Measurements from ENCODE around the gene ZNF593.

ZNF593 gene

DNA sequence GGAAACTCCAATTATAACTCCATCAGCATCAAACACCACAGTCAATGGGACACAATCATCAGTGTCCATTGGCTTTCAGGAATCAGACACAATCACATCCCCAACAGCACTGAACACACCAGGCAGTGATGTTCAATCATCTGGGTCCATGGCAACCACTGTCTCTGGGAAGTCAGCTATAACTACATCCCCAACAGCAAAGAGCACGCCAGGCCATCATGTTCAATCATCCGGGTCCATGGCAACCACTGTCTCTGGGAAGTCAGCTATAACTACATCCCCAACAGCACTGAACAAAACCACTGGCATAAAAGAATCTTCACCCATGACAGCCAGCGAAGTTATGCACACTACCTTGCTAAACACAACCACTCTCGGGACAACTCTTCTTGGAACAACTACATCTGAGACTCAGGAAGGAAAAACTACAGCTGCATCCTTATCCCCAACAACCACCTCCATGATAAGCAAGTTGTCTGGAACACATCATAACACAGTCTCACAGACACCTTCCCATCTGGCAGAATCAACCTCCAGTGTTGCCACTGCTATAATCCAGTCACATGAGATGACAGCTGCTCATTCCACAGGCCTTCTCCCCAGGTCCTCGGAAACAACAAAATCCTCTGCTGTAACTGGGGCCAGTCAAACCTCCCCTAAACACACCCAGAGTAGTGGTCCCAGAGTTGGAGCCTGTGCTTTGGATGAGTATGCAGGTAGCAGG, 40.6 kb downstream of the ZNF593 start:
- no peak for DNase-seq (ENCODE audit: low spot score)

DNA sequence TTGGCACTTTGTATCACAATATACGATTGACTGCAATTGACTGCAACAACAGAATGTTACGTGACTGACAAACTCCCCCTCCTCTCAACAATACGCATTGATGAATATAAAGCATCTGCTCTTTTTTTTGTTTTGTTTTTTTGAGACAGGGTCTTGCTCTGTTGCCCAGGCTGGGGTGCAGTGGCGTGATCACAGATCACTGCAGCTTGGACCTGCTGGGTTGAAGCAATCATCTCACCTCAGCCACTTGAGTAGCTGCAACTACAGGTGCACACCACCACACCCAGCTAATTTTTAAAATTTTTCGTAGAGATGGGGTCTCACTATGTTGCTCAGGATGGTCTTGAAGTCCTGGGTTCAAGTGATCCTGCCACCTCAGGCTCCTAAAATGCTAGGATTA, 43.0 kb downstream of the ZNF593 start:
- DNase-seq (ENCODE audit: low spot score): no peak

DNA sequence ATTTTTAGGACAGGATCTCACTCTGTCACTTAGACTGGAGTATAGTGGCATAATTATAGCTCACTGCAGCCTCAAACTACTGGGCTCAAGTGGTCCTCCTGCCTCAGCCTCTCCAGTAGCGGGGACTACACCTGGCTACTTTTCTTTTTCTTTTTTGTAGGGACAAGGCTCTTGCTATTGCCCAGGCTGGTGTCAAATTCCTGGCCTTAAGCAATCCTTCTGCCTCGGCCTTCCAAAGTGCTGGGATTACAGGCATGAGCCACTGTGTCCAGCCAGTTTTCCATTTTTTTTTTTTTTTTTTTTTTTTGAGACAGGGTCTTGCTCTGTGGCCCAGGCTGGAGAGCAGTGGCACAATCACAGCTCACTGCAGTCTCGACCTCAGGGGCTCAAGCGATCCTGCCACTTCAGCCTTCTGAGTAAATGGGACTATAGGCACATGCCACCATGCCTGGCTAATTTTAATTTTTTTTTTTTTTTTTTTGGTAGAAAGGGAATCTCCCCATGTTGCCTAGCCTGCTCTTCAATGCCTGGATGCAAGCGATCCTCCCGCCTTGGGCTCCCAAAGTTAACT, 43.7 kb downstream of the ZNF593 start:
- no peak for DNase-seq (ENCODE audit: low spot score)

GRCh38 chr1:26215246-26215645, 45.5 kb downstream of the ZNF593 start:
- DNase-seq (ENCODE audit: low spot score): no peak

DNA sequence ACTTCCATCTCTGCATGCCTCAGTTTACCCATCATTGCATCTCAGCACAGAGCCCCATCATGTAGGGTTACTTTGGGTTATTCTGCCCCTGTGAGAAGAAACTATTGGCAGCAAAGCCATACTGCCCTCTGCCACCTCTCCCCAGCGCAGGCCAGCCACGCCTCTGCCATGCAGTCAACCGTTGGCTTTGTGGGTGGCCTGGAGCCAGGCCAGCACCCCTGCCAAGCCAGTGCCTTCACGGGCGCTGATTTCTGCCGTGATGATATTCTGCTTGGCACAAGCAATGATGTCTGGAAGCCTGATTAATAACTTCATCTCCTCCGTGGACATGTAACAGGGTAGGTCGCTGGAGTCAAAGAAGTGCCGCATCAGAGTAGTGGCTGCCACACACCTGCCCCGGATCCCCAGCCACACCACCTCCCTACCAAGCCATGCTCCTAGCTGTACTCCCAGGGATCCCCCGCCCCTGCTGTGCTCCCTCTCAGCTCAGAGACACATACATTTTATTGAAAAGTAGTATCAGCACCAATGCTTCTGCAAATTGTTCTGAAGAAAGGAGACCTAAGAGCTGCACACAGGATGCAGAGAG, 49.3 kb downstream of the ZNF593 start:
- no peak for DNase-seq (ENCODE audit: low spot score)
